NCI-H1048 (cell line): Measurements from ENCODE around the gene DDX20.
A peak's percentile ranks its signal among the peaks of the same experiment; 100 is the strongest.
"Not testable (repeated sequence)": the region's sequence is repeated elsewhere in the genome, so short reads cannot be mapped to it uniquely, and the experiment has no call there.

Experiments used
- DNase-seq: peaks from one replicate; lab custom pipeline; 2025; lab: John Stamatoyannopoulos, UW

DDX20 gene

GRCh38 chr1:111733992-111734341, 21.7 kb upstream of the DDX20 start:
- DNase-seq = no peak

GRCh38 chr1:111734426-111734825, 21.3 kb upstream of the DDX20 start:
- DNase-seq = no peak

- no peak for DNase-seq
These were observed 20.8 kb upstream of the DDX20 start for GRCh38 chr1:111734856-111735255.

- DNase-seq = no peak
These were observed 20.4 kb upstream of the DDX20 start for GRCh38 chr1:111735321-111735720.

GRCh38 chr1:111735858-111736544, 19.7 kb upstream of the DDX20 start:
- DNase-seq = no peak

GRCh38 chr1:111736548-111737215, 19.0 kb upstream of the DDX20 start:
- DNase-seq = no peak

- no peak for DNase-seq
These were observed 18.2 kb upstream of the DDX20 start for GRCh38 chr1:111737216-111738132.

GRCh38 chr1:111738133-111738435, 17.6 kb upstream of the DDX20 start:
- DNase-seq = no peak

- peak; percentile 32 for DNase-seq
These were observed 17.1 kb upstream of the DDX20 start for GRCh38 chr1:111738436-111739193.

- DNase-seq = peak; percentile 47
These were observed 16.3 kb upstream of the DDX20 start, which contains the start of gene INKA2 for GRCh38 chr1:111739194-111739924. Gene INKA2 (minus strand): TSS chr1:111739395. CDS start chr1:111739242, 153 bp downstream.

GRCh38 chr1:111739925-111740765, 15.6 kb upstream of the DDX20 start:
- no peak for DNase-seq

GRCh38 chr1:111742292-111742691, 13.4 kb upstream of the DDX20 start:
- not testable (repeated sequence) for DNase-seq

- DNase-seq = no peak
These were observed 12.7 kb upstream of the DDX20 start for GRCh38 chr1:111742938-111743549.

GRCh38 chr1:111743679-111744101, 12.0 kb upstream of the DDX20 start:
- no peak for DNase-seq

- no peak for DNase-seq
These were observed 9.8 kb upstream of the DDX20 start for GRCh38 chr1:111745675-111746613.

- DNase-seq = no peak
These were observed 9.1 kb upstream of the DDX20 start for GRCh38 chr1:111746614-111746999.

- peak; percentile 59 for DNase-seq
These were observed 8.4 kb upstream of the DDX20 start for GRCh38 chr1:111747282-111747734.

- no peak for DNase-seq
These were observed 7.8 kb upstream of the DDX20 start for GRCh38 chr1:111747947-111748346.

- DNase-seq = no peak
These were observed 6.1 kb upstream of the DDX20 start for GRCh38 chr1:111749628-111750027.
